Stimulated activated CD4-positive, alpha-beta T cell treated with anti-CD3 and anti-CD28 coated beads, Interleukin-12 subunit alpha, Interleukin-12 subunit beta, amount 100 ng/mL, for 48 hours (primary cell): Measurements from ENCODE around the gene RREB1.
"Not testable (repeated sequence)": the region's sequence is repeated elsewhere in the genome, so short reads cannot be mapped to it uniquely, and the experiment has no call there.

Experiments used
- DNase-seq, 3 donors: peaks; one replicate each; pipeline ENCODE4 v3.0.0-alpha.2; 2020; ENCODE audit warnings: low read depth in 2 of 3, low spot score in 1 of 3

The RREB1 gene

DNA sequence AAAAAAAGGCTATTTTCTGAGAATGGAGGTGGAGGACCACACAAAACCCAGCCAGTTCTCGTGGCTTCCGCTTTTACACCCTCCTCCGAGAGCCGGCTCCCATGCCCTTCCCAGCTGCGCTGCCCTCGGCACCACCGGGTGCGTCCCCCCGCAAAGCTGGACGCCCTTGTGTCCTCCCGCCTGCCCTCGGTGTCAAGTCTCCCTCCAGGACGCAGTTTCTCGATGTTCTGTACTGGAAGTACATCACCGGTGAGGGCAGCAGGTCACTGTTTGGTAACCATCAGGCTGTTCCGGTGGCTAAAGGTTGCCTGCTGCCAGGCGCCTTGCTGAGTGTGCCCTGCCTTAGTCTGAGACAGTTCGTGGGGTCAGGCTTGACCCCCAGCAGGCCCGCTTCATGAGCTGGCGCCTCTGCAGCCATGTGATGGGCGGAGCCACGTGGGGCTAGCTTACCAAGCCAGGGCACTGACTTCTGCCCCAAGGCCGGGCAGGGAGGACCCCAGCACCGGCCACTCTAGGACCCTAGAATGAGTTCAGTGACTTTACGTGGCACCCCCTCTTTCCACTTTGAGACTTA, 34.6 kb downstream of the RREB1 start:
- no peak for DNase-seq

- no peak for DNase-seq
These were observed 35.2 kb downstream of the RREB1 start for GRCh38 chr6:7142918-7143475.

DNA sequence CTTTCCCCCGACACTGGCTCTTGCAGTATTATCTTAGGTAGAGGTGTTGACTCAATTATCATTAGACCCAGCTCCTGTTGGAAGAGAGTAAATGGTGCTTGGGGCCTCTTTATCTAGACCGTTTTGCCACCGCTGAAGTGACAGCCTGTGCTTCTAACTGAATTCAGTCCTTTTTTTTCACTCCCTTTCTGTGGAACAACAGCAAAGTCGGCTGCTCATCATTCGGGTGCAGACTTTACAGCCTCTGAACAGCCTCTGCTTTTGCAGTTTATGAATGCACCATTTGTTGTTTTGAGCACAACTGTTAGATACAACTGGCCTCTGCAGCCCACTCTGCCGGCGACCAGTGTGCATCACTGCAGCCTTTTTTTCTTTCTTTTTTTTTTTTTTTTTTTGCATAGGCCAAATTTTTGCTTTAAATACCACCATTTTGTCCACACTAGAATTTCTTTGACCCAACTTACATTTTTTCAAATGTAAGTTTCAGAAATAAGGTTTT, 35.8 kb downstream of the RREB1 start:
- no peak for DNase-seq

- DNase-seq = no peak
These were observed 37.3 kb downstream of the RREB1 start for GRCh38 chr6:7144872-7145584.

GRCh38 chr6:7145585-7145884, 37.8 kb downstream of the RREB1 start:
- DNase-seq = no peak

GRCh38 chr6:7145885-7146828, 38.4 kb downstream of the RREB1 start:
- DNase-seq = no peak

GRCh38 chr6:7147051-7147671, 39.4 kb downstream of the RREB1 start:
- no peak for DNase-seq

DNA sequence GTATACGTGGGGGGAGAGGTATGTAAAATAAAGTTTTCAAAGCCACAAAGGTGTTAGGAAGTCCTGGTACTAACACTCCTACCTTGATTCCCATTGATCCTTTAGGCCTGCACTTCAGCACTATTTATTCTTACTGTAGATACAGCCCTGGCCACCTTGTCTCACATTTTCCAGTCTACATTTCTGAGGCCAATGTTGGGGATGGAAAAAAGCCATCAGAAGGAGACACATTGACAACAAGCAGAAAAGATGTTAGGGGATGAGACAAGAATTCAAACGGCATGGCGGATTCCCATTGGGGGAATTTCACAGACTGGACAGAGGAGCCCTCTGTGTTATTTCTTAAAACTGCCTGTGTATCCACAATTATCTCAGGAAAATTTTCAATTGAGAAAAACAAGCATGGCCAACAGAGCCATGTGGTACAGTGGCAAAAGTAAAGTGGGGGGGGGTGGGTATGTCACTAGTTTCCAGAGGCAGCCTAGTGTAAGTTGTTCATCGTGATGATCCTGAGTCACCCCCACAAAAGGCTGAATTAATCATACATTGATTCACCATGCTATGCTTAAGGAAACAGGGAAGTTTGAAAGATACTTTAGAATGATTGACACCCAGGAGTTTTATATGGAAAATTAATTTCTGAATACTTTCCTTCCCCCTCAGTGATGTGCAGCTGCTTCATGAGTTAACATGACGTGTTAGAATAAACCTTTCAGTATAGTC, 40.5 kb downstream of the RREB1 start:
- no peak for DNase-seq

DNA sequence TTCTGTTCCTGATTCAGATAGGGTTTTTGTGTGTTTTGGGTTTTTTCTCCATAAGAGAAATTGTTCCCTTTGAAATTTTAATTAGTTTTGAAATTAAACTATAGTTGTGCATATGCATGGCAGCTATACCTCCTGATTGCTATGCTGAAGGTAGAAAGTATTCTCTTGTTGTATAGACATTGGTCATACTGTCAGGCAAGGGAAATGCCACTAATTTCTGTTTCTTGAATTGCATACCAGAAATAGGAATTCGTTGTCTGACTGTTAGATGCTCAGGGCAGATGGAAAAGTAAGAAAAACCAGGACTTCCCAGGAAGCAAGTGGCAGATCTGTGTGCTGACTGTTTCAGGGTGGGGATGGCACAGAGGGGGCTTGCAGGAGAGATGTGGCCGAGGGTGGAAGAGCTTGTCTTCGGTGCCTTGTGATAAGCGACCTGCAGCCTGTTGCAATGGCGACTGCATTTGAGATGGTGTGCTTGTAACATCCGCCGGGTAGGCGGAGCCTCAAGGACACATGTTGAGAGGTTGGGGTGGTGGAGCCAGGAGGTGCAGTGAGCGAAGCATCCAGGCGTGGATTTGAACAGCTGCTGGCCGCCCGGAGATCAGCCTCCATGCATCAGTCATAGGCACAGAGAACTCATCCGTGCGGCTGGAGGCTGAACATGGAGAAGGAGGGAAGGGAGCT, 42.8 kb downstream of the RREB1 start:
- no peak for DNase-seq

GRCh38 chr6:7151381-7151780, 43.6 kb downstream of the RREB1 start:
- DNase-seq = no peak

DNA sequence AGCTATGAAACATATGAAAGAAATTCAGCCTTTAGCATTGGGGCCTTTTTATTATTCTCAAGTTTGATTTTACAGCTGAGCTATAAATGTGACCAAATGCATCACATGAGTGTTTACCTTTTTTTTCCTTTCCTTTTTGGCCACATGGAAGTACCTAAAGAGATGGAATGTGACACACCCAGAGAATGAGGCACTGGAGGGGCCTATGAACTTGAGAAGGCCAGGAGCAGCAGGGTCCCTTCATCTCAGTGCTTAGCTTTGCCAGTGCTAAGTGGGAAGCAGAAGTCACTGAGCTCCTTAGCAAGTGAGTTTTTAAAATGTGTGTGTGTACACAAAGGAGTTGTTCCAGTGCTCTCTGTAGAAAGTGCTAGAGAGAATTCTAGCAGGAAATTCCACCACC, 44.7 kb downstream of the RREB1 start:
- no peak for DNase-seq

- DNase-seq = no peak
These were observed 46.0 kb downstream of the RREB1 start for GRCh38 chr6:7153789-7154188.

GRCh38 chr6:7154341-7155139, 46.8 kb downstream of the RREB1 start:
- DNase-seq = no peak

DNA sequence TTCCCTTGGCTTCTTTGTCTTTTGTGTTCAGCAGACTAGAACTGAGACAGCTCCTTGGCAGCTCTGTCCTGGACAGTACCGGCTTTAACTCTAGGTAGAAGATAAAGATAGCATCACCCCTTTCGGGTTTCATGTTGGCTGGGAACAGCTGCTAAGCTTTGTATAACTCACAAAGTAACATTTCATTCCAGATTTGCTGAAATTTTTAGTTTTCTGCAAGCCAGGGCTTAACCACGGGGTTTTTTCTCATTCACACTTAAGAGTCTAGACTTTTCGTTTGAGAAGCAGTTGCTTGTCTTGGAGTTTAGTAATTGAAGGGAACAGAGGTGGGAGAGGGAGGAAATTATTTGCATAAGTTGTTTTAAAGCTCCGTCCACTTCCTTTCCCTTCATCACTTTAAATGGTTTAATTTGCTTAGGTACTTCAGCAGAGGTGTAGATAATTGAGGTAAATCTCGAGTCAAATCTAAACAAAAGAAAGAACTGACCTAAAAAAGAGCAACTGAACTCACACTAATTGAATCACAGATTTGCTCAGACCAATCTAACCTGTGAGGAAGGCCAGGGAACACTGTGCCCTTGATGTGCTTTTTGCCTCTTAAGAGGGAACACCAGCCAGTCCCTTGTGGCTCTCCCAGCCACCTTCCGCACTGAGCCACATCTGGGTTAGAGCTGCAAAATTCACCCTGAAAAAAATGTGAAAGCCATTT, 48.3 kb downstream of the RREB1 start:
- DNase-seq = no peak

- DNase-seq = no peak
These were observed 49.0 kb downstream of the RREB1 start for GRCh38 chr6:7156643-7157278.

GRCh38 chr6:7157307-7157706, 49.5 kb downstream of the RREB1 start:
- not testable (repeated sequence) for DNase-seq

DNA sequence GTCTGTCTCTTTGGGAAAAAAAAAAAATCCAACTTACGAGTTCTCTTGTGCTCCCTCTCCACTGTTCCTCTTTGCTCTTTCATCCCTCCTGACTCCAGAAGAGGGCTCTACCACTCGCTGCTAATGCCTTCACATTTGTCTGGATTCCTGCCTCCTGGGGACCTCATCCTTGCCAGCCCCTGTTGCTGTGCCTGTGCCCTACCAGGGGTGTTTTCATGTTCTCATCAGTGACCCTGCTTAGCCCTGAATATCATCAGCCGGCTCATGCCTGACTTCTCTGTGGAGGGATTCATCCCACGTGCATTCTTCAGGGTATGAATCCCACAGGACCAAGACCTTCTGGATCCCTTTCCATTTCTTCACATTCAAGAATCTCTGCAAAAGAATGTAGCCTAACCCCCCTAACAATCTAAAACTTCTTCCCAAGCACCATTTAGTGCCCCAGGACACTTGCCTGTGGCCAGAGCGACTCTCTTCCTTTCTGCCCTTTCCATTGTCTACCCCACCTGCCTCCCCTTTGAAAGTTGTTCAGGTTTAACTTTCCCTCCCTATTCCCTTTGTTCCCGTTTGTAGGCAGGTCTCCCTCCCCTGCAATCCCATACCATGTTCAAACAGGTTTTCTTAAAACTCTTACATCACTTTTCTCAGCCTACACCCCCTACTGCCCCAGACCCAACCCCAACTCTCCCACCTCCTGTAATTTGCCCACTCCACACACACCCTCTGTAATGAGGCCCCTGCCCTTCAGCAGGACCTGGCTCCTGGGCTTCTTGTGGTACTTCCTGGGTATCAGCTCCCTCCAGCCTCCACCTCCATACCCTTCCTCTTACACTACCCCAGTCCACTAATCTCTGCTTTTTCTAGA, 50.2 kb downstream of the RREB1 start:
- DNase-seq = no peak
